ENCODE results near the gene MT3.

The MT3 gene

DNA sequence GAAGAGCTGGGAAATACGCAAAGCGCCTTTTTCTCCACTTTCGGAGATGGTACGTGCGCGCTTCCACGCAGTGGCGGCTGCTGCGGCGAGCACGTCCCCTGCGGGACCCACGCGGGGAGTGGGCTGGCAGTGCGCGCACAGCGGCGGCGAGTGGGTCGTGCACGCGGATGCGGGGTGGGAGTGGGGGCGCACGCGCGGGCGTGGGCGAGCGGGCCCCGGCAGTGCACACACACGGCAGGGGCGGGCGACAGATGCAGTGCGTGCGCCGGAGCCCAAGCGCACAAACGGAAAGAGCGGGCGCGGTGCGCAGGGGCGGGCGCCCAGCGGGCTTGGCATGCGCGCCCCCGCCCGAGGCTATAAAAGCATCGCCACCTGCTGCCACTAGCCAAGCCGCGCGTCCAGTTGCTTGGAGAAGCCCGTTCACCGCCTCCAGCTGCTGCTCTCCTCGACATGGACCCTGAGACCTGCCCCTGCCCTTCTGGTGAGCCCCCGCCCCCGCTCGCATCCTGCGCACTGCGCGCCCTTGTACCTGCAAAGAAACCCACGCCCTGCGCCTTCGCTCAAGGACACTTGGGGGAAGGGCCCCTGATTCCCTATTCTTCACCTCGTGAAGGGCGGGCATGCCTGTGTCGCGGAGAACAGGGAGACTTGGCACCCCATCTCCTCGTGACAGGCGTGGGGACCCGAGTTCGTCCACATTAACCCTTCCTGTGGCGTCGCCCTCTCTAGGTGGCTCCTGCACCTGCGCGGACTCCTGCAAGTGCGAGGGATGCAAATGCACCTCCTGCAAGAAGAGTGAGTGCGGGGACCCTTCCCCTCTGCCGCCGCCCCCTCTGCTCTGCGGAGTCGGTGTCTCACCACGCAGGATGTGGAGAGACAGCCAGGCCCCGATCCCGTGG is at the start of gene MT3:
TSS of gene MT3 (plus strand) at position 388 of the 899 bp plus-strand sequence. CDS start at position 451, 63 bp downstream.
- no peak for DNase-seq

GRCh38 chr16:56539656-56540055 is 49.7 kb upstream of the MT3 start:
- no peak for DNase-seq

GRCh38 chr16:56542039-56542438 is 47.3 kb upstream of the MT3 start:
- DNase-seq = no peak

DNA sequence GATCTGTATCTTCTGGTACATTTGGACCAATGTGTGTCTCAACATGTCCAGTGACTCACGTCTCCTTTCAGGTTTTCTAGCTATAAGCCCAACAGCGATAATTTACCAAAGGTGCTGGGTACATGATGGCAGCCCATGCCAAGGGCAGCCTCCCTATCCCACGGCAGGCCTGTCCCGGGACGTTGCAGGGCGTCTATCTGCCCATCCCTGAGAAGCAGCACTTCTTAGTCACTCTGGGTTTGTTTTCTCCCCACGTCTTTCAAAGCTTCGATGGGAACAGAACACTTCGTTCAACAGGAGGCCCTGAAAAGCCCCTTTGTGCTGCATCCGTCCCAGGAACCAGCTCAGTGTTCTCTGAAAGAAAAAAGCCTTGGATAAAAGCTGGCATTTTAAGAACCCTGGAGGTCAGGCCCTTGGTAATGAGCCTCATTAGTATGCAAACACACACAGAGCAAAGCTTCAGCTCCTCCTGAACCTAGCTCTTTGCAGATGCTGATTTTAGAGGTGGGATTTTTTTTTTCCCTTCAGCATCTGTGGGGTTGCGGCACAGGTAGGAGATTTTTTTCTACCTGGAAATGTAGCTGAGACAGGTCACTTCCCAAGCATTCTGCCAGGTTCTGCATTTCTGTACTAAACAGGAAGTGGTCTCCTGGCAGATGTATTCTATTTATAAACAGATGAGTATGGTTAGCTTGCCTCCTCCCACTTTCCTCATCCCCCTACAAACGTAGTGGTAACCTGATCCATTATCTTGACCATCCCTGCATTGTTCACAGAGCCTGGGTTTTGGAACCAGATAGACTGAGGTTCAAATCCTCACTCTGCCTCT is 42.0 kb upstream of the MT3 start:
- no peak for DNase-seq

GRCh38 chr16:56547949-56548567 is 41.3 kb upstream of the MT3 start:
- DNase-seq = no peak

DNA sequence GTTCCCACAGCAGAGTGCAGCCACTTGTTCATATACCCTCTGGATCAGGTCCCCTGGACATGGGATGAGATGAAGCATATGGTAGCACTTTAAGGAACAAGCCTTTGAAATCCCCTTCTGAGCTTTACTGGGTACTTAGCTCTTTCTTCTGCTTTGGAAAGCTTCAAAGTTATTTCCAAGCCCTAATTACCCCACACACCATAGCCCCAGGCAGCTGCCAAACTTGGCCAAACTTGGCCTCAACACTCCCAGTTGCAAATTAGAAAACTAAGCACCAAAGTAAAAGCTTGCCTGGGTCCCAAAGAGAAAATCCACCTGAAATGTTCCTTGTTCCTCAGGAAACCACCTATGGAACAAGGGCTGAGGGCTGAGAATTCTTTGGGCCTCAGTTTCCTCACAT is 40.2 kb upstream of the MT3 start:
- DNase-seq = no peak

DNA sequence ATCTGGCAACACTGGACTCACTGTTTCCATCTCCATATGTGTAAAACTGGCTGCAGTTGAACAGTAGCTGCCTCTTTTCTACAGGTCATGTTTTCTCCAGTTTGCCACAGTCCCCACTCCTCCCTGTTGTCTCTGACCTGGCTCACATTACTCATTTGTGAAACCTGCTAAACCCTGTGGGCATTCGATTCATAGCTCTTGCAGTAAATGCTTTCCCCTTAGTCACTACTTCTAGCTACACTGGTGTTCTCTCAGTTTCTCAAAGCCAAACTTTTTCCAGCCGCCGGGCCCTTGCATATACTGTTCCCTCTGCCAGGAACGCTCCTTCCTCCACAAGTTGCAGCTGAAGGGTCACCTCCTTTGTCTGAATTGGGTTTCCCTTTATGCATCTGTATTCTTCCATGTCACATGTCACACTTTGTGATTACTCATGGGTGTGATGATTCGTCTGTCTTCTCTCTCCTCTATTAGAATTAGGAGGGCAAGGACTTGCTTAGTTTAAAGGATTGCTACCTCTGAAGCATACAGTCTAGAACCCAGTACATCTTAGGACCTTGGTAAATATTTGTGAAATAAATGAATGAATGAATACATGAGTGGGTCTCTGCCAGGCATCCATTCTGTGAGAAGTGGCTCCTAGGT is 39.5 kb upstream of the MT3 start:
- peak; percentile 6 for DNase-seq

DNA sequence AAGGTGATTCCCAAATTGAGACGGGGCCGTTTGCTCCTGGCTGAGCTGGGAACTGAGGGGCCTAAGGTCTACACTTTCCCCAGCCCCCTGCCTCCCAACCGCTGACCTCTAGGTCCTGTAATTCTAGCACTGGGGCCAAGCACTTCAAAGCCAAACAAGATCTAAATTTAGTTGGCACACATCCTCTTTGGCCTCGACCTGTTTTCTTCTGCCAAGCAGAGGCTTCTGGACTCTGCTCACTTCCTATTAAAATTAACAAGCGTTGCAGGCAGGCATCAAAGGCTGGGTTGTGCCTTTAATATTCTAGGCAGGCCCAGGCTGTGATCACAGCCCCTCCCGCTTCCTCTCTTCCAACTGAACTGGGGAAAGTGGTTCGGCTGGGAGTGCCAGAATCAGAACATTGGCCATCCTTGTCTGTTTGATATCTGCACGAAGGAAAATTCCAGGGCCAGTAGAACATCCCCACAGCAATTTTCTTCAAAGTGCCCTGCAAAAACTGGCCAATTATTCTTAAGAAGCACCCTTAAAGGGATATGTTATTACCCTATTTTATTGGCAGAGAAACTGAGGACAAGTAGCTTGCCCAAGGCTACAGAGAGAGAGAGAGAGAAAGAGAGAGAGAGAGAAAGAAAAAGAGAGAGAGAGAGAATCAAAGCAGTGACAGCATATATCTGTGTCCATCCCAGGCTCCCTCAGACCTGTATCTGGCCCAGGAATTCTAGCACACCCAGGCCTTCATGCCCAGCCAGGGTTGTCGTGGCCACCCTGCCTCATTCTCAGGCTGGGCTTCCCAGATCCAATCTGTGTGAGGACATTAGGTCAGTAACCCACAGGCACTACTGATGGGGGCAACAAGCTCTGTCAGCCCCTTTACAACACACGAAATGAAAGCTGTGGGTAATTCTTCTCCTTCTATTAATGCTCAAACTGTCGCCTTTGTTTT is 37.3 kb upstream of the MT3 start:
- no peak for DNase-seq

DNA sequence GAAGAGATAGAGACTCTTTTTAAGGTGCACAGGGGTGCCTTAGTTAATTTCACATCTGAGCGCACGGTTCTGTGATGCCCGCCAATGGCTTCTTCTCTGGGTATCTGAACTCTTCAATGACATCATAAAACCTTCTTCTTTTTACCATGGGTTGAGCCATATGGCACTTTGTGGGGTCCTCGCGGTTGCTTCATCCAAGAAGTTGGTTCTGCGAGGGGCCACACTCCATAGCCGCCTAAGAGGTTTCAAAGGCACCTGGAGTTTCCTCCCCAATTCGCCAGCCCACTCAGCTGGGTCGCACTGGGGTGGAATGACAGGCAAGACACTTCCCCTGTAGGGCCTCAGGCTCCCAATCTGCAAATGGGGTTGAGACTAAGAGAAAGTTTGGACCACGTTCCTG is 34.9 kb upstream of the MT3 start:
- DNase-seq = no peak

- no peak for DNase-seq
Measured at GRCh38 chr16:56558024-56558747, 31.1 kb upstream of the MT3 start.

DNA sequence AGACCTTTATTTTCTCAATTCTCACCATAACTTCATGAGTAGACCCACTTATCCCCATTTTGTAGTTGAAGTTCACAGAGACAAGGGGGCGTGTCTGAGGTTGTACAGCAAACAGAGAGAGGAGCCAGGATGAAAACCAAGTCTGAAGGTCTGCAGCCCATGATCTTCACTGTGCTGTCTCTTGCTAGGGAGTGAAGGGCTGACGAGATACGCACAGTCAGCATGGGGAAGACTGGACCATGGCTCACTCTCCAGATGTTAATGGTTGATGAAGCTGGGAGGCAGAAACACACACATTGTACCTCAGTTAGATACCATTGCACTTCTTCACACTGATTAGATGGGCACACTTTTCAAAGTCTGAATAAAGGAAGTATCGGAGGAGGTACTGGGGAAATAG is 30.2 kb upstream of the MT3 start:
- DNase-seq = no peak

DNA sequence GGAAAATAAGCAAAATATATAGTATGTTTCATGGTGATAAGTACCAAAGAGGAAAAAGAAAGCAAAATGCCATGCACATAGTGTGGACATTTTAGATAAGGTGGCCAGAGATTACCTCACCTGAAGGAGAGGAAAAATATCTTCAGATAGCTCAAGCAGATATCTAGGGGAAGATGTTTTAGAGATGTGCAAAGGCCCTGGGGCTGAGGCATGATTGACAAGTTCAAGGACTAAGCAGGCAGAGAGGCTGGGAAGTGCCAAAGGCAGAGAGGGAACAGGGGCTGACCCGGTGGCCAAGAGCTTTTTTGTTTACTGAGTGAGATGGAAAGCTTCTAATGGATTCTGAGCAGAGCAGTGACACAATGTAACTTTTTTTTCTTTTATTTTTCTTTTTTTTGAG is 28.9 kb upstream of the MT3 start:
- no peak for DNase-seq

DNA sequence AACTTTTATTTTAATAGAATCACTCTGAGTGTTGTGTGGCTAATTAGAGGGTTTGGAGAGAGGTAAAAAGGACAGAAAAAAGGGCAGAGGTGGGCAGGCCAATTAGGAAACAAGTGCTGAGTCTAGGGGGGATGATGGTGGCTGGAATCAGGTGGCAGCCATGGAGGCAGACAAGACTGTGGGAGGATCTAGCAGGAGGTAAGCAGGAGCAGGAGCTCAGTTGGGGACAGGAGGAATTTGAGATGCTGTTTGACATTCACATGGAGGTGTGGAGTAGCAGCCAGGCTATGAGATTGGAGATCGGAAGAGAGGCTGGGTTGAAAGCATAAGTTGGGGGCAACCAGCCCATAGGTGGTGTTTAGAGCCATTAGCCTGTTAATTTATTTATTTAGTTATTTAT is 28.2 kb upstream of the MT3 start:
- no peak for DNase-seq

GRCh38 chr16:56564793-56565477 is 24.4 kb upstream of the MT3 start, which contains the start of gene MT4:
Gene MT4 (plus strand): TSS chr16:56565073. CDS start chr16:56565129, 56 bp downstream.
- DNase-seq = no peak

DNA sequence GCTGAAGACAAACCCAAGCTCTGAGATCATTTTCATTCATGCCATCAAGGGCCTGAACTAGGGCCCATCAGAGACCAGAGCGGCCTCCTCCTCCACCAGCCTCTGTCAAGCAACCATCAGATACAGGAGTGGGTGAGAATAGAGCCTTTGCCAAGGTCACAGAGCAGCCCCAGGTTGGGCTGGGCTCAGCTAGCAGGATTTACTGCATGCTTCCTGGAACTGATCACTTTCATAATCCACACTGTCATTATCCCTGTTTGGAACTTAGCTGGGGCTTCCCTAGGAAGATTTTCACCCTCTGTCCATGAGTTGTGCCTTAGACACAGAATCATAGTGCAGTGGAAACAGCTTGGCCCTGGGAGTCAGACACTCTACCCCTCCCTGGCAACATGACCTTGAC is 19.4 kb upstream of the MT3 start:
- DNase-seq = no peak

DNA sequence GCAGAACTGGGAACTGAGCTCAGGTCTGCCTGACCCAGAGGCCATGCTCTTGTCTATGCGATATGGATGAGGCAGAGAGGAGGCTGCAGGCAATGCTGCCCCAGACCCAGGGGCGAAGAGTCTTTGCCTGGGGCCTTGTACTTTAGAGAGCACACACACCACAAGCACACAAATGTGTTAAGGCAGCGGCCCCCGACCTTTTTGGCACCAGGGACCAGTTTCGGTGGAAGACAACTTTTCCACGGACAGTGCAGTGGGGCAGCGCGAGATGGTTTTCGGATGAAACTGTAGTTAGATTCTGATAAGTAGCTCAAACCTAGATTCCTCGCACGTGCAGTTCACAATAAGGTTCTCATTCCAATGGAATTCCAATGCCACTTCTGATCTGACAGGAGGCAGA is 17.8 kb upstream of the MT3 start:
- no peak for DNase-seq

DNA sequence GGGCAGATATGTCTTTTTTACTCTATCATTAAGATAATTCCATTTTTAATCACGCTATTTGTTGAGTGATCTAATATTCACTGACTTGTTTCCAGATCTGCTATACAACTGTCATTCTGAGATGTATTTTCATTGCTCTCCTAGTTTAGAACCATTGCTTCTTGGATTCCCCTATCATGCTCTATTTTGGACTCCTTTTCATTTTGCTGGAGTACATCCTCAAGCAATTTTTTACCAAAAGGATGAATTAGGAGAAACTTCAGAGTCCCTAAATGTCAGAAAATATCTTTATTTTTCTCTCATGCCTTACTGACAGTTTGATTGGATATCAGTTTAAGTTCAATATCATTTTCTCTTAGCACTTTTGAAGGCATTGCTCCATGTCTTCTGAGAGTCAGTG is 14.7 kb upstream of the MT3 start:
- no peak for DNase-seq

- peak; percentile 92 for DNase-seq
Measured at GRCh38 chr16:56576585-56577299, 12.6 kb upstream of the MT3 start.

- DNase-seq = no peak
Measured at GRCh38 chr16:56577300-56577625, 12.1 kb upstream of the MT3 start.

All from activated CD4-positive, alpha-beta T cell treated with anti-CD3 and anti-CD28 coated beads, Interleukin-2, Interleukin-6, amounts not matched to agents 100 ng/mL and 50 ng/mL, durations not matched to agents 16 hours and 8 hours (primary cell).